NB4 (cell line): ENCODE measurements around the gene PLA2G3.

ENCODE experiments used
- DNase-seq: peaks from one replicate; pipeline ENCODE4 v3.0.0; 2010; ENCODE audit warnings: low read depth
- H3K4me3 ChIP-seq: one replicate; pipeline ENCODE4 v1.5.1; 2011; ENCODE audit warnings: mild to moderate bottlenecking, low read depth, low read length, moderate library complexity
- CTCF ChIP-seq: IDR thresholded peaks from one replicate; pipeline ENCODE4 v1.5.1; 2012; ENCODE audit warnings: low read depth, low read length
- MAX ChIP-seq: IDR thresholded peaks from 2 replicates; pipeline ENCODE4 v1.6.1; 2011; ENCODE audit warnings: low read depth, low read length
- MYC ChIP-seq: IDR thresholded peaks from 2 replicates; pipeline ENCODE4 v1.6.1; 2011; ENCODE audit warnings: low read depth, low read length
- POLR2A ChIP-seq: IDR thresholded peaks from 2 replicates; pipeline ENCODE4 v1.6.1; 2011; ENCODE audit warnings: mild to moderate bottlenecking; ENCODE audit not compliant: insufficient read length; ENCODE audit errors: extremely low read depth

The PLA2G3 gene

GRCh38 chr22:31136155-31136554 lies 4.2 kb downstream of the PLA2G3 start:
- H3K4me3 ChIP-seq: no peak overlapping the region
- DNase-seq: no peak
- no peak for TF ChIP-seq POLR2A
- no peak for TF ChIP-seq MYC
- TF ChIP-seq CTCF: no peak
- no peak for TF ChIP-seq MAX

GRCh38 chr22:31135706-31136105 lies 4.6 kb downstream of the PLA2G3 start:
- H3K4me3 ChIP-seq: no peak overlapping the region
- no peak for TF ChIP-seq POLR2A
- no peak for TF ChIP-seq MAX
- TF ChIP-seq CTCF: no peak
- no peak for TF ChIP-seq MYC

GRCh38 chr22:31134688-31135087 lies 5.6 kb downstream of the PLA2G3 start:
- DNase-seq: no peak
- H3K4me3 ChIP-seq: no peak overlapping the region
- TF ChIP-seq POLR2A (no peak), CTCF (no peak), MAX (no peak), MYC (no peak)

More at GRCh38 chr22:31135706-31136105, 4.6 kb downstream of the PLA2G3 start:
- no peak for DNase-seq

- TF ChIP-seq CTCF (no peak), MYC (no peak), POLR2A (no peak), MAX (no peak)
- H3K4me3 ChIP-seq: no peak overlapping the region
- no peak for DNase-seq
Observed at GRCh38 chr22:31133911-31134310, 6.4 kb downstream of the PLA2G3 start.

GRCh38 chr22:31130873-31131272 lies 9.4 kb downstream of the PLA2G3 start:
- no peak overlapping the region for H3K4me3 ChIP-seq
- no peak for TF ChIP-seq MYC
- TF ChIP-seq POLR2A: no peak
- no peak for TF ChIP-seq MAX
- TF ChIP-seq CTCF: no peak
- DNase-seq: no peak

- no peak for TF ChIP-seq MAX
- no peak for TF ChIP-seq MYC
- TF ChIP-seq POLR2A: no peak
- TF ChIP-seq CTCF: no peak
- DNase-seq: no peak
Observed at GRCh38 chr22:31128156-31128555, 12.2 kb downstream of the PLA2G3 start.

More at GRCh38 chr22:31128156-31128555, 12.2 kb downstream of the PLA2G3 start:
- H3K4me3 ChIP-seq: no peak overlapping the region
